NCI-H1930 (cell line): ENCODE data around the gene PLCB3.

Source experiments
- DNase-seq, 2 experiments: peaks; one replicate each; lab custom pipeline; 2025; lab: John Stamatoyannopoulos, UW

PLCB3 gene

GRCh38 chr11:64267207-64267945 lies 16.0 kb downstream of the PLCB3 start:
- DNase-seq: no peak

DNA sequence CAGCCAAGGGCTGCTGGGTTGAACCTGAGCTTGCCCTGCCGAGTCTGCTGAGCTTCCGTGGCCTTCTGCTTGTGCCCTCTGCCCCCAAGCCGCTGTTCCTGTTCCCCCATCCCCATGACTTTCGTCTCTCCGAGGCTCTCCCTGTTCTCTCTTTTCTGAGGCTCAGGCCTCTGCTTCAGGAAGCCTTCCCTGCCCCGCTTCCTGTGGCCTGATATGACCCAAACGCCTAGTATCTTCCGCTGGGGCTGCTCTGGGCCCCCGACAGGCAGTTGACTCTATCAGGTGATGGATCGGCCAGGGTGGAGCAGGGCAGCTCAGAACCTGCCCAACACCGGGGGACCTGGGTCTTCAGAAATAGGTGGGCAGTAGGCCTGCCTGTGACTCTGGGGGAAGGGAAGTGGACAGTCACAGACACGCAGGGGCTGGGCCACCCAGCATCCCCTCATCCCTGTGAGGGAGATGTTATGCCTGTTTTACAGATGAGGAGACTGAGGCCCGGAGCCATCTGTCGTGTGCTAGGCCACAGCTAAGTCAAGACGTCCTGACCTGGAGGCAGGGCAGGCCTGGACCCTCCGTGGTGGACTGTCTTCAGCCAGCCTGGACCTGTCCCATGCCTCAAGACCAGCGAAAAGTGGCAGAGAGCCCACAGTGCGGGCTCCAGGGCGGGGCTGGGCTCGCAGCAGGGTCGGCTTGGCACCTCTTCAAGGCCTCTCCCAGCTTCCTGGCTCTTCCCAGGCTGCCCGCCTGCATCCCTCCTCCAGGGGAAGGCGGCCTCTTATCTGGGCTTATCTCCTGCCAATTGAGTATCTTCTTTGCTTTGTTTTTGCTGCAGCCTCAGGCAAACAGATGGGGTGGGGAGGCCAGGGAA lies 16.9 kb downstream of the PLCB3 start:
- DNase-seq: no peak

DNA sequence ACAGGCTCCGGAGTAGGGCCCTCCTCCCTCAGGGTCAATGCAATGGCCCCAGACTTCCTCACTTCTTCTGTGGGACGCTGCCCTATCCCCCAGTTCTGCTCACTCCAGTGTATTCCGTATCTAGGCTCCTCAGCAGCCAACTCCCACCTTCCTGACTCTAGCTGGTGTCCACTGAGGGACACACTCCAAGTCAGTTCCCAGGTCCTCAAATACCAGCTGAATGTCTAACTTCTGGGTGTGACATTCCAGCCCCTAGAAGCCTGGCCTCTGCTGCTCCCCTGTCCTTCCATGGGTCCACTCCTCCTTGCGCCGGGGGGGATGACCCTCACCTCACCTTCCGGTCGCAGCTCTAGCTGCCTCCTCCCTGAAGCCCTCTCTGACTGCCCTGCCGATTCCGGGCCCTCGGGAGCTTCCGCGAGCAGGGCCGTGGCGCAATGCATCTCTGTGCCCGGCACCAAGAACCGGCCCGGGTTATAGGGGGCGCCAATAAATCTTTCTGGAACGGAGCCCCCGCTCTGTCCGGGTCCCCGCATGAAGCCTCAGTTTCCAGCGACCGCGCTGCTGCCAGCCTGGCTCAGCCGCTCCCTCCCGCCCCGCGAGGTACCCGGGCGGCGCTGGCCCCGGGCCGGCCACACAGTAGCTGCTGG lies 17.7 kb downstream of the PLCB3 start:
- DNase-seq: no peak

GRCh38 chr11:64269540-64270220 lies 18.4 kb downstream of the PLCB3 start:
- DNase-seq: peak; percentile 98 to 99

- DNase-seq: no peak
Measured at GRCh38 chr11:64275031-64275800, 23.9 kb downstream of the PLCB3 start.

- no peak for DNase-seq
Measured at GRCh38 chr11:64275841-64276240, 24.5 kb downstream of the PLCB3 start.

DNA sequence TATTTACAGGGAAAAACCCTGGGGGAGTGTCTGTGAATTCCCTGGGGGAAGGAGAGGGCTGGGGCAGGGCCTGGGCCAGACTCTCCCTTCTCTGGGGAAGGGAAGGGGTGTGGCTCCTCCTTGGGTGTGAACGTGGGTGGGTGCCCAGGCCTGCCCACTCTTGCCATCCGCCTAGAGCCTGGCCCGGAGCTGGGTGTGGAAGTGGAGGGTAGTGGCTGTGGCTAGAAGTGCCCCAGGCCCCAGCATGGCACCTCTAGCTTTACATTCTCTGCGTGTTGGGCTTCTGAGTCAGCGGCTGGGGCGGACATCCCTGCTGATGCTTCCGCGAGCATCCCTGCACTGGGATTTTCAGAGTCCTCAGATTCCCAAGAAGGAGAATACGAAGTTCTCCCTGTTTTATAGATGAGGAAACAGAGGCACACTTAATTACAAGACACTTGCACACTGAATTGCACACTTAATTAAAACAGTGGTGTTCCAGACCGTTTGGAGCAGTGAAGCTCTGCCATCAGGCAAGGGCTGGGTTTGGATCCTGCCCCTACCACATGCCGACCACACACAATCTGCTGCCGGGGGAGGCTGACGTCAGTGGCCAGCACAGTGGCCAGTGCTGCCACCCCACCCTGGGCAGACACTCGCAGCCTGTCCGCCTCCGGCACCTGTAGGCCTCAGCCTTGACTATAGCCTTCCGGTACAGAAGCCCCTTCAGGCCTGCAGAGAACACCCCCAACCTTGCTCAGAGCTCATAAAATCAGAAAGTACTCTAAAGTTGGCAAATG lies 25.5 kb downstream of the PLCB3 start:
- DNase-seq: no peak

DNA sequence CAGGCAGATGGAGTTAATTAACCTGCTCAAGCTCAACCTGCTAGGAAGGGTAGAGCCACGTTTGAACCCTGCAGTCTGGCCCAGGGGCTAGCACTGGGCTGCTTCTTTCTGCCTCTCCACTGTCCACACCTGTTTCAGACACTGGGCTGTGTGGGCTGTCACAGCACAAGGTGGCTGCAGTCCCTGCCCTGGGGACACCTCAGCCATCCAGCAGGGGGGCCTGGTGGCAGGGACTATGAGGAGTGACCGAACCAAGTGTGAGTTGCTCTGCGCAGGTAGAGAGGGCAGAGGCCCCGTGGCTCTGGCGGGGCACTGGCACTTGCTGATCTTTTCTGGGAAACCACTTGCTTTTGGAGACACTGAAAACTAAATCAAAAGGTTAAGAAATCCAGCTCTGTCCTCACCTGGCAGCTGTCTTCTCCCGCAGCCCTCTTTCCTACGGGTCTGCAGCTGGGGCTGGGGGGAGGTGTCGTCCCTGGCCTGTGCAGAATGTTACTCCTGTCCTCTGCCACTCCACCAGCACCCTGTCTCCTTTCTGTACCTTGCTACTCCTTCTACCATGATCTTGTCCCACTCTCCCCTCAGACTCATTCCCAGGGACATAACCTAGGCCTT lies 27.4 kb downstream of the PLCB3 start:
- no peak for DNase-seq

DNA sequence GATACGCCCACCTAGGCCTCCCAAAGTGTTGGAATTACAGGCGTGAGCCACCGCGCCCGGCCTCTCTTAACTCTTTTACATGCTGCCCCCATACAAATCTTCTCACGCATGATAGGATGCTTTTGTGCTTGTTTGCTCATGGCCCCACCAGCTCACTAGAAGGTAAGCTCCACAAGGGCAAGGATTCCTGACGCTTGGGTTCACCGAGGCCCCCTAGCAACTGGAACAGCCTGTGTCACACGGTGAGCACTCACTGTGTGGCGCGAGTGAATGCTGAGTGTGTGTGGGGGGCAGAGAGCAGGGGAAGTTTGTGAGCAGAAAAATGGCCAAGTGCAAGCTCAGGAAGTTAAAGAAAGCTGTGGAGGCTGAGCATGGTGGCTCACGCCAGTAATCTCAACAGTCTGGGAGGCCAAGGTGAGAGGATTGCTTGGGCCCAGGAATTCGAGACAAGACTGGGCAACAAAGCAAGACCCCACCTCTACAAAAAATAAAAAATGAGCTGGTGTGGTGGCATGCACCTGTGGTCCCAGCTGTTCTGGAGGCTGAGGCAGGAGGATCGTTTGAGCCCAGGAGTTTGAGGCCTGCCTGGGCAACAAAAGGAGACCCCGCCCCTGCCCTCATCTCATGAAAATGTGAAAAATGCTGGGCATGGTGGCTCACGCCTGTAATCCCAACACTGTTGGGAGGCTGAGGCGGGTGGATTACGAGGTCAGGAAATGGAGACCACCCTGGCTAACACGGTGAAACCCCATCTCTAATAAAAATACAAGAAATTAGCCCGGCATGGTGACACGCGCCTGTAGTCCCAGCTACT lies 30.8 kb downstream of the PLCB3 start:
- no peak for DNase-seq

DNA sequence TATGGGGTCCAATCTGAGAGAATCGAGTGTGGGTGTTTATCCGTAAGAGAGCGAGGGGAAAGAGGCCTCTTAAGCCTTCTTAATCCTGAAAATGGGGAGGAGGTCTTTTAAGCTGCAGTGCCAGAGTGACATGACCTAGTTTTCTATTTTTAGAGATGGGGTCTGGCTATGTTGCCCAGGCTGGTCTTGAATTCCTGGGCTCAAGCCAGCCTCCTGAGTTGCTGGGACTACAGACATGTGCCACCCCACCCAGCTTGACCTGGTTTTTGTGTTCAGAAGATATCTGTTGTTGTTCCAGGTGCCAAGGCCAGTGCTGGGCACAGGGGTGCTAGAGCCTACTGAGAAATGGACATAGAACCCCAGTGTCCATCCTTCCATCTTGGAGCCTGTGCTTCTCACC lies 31.8 kb downstream of the PLCB3 start:
- DNase-seq: no peak

DNA sequence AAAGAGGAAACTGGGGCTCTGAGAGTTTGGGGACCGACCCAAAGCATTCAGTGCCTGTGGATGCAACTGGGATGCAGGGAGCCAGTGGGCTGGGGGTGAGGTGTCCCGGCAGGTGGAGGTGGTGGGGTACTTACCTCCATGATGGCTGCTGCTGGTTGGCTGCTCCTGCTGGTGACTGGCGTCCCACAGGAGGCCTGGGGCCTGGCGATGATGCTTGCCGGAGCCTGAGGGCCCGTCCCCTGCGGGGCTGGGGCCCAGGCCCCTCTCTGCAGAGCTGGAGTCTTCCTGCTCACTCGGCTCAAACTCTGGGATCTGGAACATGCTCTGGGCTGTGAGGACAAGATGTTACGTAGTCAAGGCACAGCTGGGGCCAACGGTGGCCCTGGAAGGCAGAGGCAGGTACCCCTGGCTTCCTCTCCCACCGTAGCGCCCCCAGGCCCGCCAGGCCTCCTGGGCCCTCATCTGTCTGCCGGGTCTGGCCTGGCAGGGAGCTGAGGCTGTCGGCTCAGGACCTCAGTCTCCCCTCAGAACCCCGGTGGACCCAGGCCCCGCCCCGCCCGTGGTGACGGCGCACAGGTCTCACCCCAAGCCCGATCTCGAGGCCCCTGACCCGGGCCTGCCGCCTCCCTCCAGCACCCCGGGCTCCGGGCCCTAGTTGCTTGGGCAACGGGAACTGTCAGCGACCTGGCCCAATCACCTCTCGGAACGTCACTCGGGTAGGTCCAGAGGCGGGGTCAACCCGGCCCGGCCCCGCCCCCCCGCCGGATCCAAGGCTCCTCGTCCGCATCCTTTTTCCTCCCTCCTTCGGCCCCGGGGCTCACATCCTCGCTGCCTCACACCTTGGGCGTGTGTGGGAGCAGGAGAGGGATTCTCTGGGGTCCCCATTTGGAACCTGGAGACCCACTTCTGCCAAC lies 33.0 kb downstream of the PLCB3 start, which contains the start of gene BAD:
BAD (minus strand) TSS at position 618 of the 914 bp plus-strand sequence; CDS start at position 321, 297 bp downstream.
- DNase-seq: peak; percentile 85 to 92

GRCh38 chr11:64284962-64285884 lies 33.9 kb downstream of the PLCB3 start, which contains the start of gene GPR137:
Gene GPR137, plus strand, starts transcription at chr11:64285848. Its CDS starts 677 bp downstream, at chr11:64286525.
- DNase-seq: peak; percentile 62 to 84

- no peak for DNase-seq
Measured at GRCh38 chr11:64285885-64286800, 34.8 kb downstream of the PLCB3 start.

DNA sequence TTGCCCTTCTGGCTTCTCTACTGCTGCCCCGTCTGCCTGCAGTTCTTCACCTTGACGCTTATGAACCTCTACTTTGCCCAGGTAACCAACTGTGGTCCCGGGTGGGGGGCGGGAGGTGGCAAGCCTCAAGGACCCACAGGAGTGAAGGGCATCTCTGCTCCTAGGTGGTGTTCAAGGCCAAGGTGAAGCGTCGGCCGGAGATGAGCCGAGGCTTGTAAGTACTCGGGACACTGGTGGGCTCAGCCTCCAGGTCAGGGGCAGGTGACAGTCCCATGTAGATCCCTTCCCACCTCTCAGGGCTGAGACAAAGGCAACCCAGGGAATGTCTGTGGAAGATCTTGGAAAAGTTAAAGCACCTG lies 35.5 kb downstream of the PLCB3 start:
- no peak for DNase-seq

GRCh38 chr11:64287676-64288352 lies 36.5 kb downstream of the PLCB3 start:
- DNase-seq: no peak
